OCI-LY7 (cell line): ENCODE data around the gene HOOK2. TPM values are rescaled to one million over a fixed set of nuclear protein-coding genes. Genes with fewer than 3 reads are reported as not detected.

ENCODE experiments used
- BruUV-seq: library from RNA; stranded (reverse); fragments of 400-500 nt; replicated peaks from 2 replicates; lab custom pipeline; 2021; lab: Mats Ljungman, UMichigan
- CTCF ChIA-PET: fragments of 300-600 bp; sonication (Branson Sonifier 250); formaldehyde crosslinking; loops from one replicate; lab custom pipeline; 2022; ENCODE audit warnings: antibody characterized with exemption; ENCODE audit not compliant: unreplicated experiment; lab: Charles Lee
- POLR2A ChIA-PET: fragments of 300-600 bp; sonication (Branson Sonifier 250); formaldehyde crosslinking; loops from one replicate; lab custom pipeline; 2022; ENCODE audit warnings: antibody characterized with exemption; lab: Charles Lee
- DNase-seq: peaks from one replicate; pipeline ENCODE4 v3.0.0-alpha.2; 2015; ENCODE audit warnings: low spot score
- H2AFZ ChIP-seq: fragments of 200-600 bp; sonication (generic), shearing (Covaris generic); 2 replicates; pipeline ENCODE4 v1.6.1; 2014; ENCODE audit warnings: mild to moderate bottlenecking, antibody characterized with exemption, low read length, moderate library complexity
- H3K27ac ChIP-seq: fragments of 200-600 bp; sonication (generic); 2 replicates; pipeline ENCODE4 v1.5.1; 2014; ENCODE audit warnings: mixed run types, low read depth, mild to moderate bottlenecking, moderate library complexity, low read length, inconsistent platforms; ENCODE audit not compliant: poor library complexity, severe bottlenecking
- H3K36me3 ChIP-seq: fragments of 200-600 bp; sonication (generic); 2 replicates; pipeline ENCODE4 v1.6.1; 2014; ENCODE audit warnings: mild to moderate bottlenecking, antibody characterized with exemption, low read length, moderate library complexity, mixed read lengths; ENCODE audit not compliant: insufficient read depth
- H3K4me1 ChIP-seq: fragments of 200-600 bp; sonication (generic); 2 replicates; pipeline ENCODE4 v1.5.1; 2014; ENCODE audit warnings: mild to moderate bottlenecking, low read length; ENCODE audit not compliant: insufficient read depth, poor library complexity, severe bottlenecking
- H3K4me2 ChIP-seq: fragments of 200-600 bp; sonication (generic); 2 replicates; pipeline ENCODE4 v1.6.1; 2014; ENCODE audit warnings: mild to moderate bottlenecking, low read length
- H3K4me3 ChIP-seq: fragments of 200-600 bp; sonication (generic); 2 replicates; pipeline ENCODE4 v1.5.1; 2014; ENCODE audit warnings: mild to moderate bottlenecking, low read depth, low read length; ENCODE audit not compliant: poor library complexity, severe bottlenecking
- H3K79me2 ChIP-seq: fragments of 200-600 bp; sonication (generic); 2 replicates; pipeline ENCODE4 v1.6.1; 2016; ENCODE audit warnings: low read depth, mild to moderate bottlenecking, low read length, moderate library complexity, mixed read lengths; ENCODE audit not compliant: insufficient read depth
- H3K9me2 ChIP-seq: fragments of 200-600 bp; sonication (generic); 2 replicates; pipeline ENCODE4 v1.6.1; 2016; ENCODE audit warnings: mild to moderate bottlenecking, low read length, mixed read lengths; ENCODE audit not compliant: insufficient read depth
- H3K9me3 ChIP-seq: fragments of 200-600 bp; sonication (generic); 2 replicates; pipeline ENCODE4 v1.6.1; 2014; ENCODE audit warnings: mild to moderate bottlenecking, mixed run types, low read length, mixed read lengths
- H4K20me1 ChIP-seq: fragments of 200-600 bp; sonication (generic); 2 replicates; pipeline ENCODE4 v1.6.1; 2014; ENCODE audit warnings: mild to moderate bottlenecking, antibody characterized with exemption, low read length, moderate library complexity, mixed read lengths; ENCODE audit not compliant: insufficient read depth
- CTCF ChIP-seq: fragments of 200-600 bp; sonication (generic); conservative IDR thresholded peaks from 2 replicates; pipeline ENCODE4 v1.5.1; 2014; ENCODE audit warnings: mild to moderate bottlenecking, antibody characterized with exemption, low read length, moderate library complexity, mixed read lengths
- EZH2phosphoT487 ChIP-seq: fragments of 200-600 bp; sonication (generic); IDR thresholded peaks from 2 replicates; pipeline ENCODE4 v1.6.1; 2018; ENCODE audit warnings: low read depth, borderline replicate concordance, mild to moderate bottlenecking, mixed run types, antibody characterized with exemption, low read length, moderate library complexity, mixed read lengths
- intact Hi-C: fragments of 100-400 bp; cut with micrococcal nuclease; formaldehyde crosslinking; loops from one replicate; pipeline ENCODE4 v1.10.0; 2022; ENCODE audit not compliant: unreplicated experiment
- total RNA-seq, 2 experiments: library from RNA; depleted of rRNA in 1 of 2; stranded (reverse); fragments of >200 nt in 1 of 2; shearing (Covaris generic) in 1 of 2; gene quantifications; 2 replicates each; pipeline ENCODE4 v1.2.3, GENCODE V29; 2014 to 2022

HOOK2 gene
- total RNA-seq, 2 experiments from 2014 or later = 9.1 to 28.8 TPM

- intact Hi-C loops = no loop called here
- Histone ChIP-seq H3K36me3 (no peaks in the 10 kb centered on the region), H3K4me2 (no peak overlapping the region), H3K9me3 (no peaks in the 10 kb centered on the region), H3K79me2 (no peaks in the 10 kb centered on the region), H3K27ac (no peak overlapping the region), H4K20me1 (no peaks in the 10 kb centered on the region), H3K4me1 (peaks cover 9% of the 10 kb centered on the region), H3K4me3 (no peak overlapping the region), H2AFZ (no peak overlapping the region), H3K9me2 (no peaks in the 10 kb centered on the region)
- BruUV-seq = no TSS peak
- DNase-seq = no peak
- POLR2A ChIA-PET = no interaction called here
- no peak for TF ChIP-seq CTCF
- TF ChIP-seq EZH2phosphoT487 = no peak
- CTCF ChIA-PET = no interaction called here
Measured at GRCh38 chr19:12770922-12771321, 4.4 kb downstream of the HOOK2 start.

- DNase-seq = no peak
- Histone ChIP-seq H3K9me3 (no peaks in the 10 kb centered on the region), H3K79me2 (no peaks in the 10 kb centered on the region), H3K9me2 (no peaks in the 10 kb centered on the region), H3K27ac (no peak overlapping the region), H2AFZ (no peak overlapping the region), H3K4me1 (peaks cover 5% of the 10 kb centered on the region), H3K36me3 (no peaks in the 10 kb centered on the region), H4K20me1 (no peaks in the 10 kb centered on the region), H3K4me3 (no peak overlapping the region), H3K4me2 (no peak overlapping the region)
- ChIA-PET CTCF (no interaction called here), POLR2A (no interaction called here)
- no peak for TF ChIP-seq CTCF
- no peak for TF ChIP-seq EZH2phosphoT487
- no TSS peak for BruUV-seq
- intact Hi-C loops = no loop called here
Measured at GRCh38 chr19:12769689-12770088, 5.7 kb downstream of the HOOK2 start.

GRCh38 chr19:12767666-12768065, 7.7 kb downstream of the HOOK2 start:
- H2AFZ ChIP-seq = no peak overlapping the region
- ChIA-PET CTCF (interaction anchor here (0.9 kb wide), 1 partner anchor 29 kb away, joined by 4 read pairs; no protein-coding TSS in a partner anchor), POLR2A (no interaction called here)
- no peaks in the 10 kb centered on the region for H3K36me3 ChIP-seq
- TF ChIP-seq EZH2phosphoT487 (no peak), CTCF (no peak)
- H4K20me1 ChIP-seq = no peaks in the 10 kb centered on the region
- H3K4me1 ChIP-seq = no peaks in the 10 kb centered on the region
- DNase-seq = no peak
- no peak overlapping the region for H3K4me2 ChIP-seq
- no TSS peak for BruUV-seq
- H3K4me3 ChIP-seq = no peak overlapping the region
- H3K27ac ChIP-seq = no peak overlapping the region
- intact Hi-C loops = loop anchor here (2.0 kb wide), 1 partner anchor 79 kb away; no protein-coding TSS in a partner anchor
- no peaks in the 10 kb centered on the region for H3K9me3 ChIP-seq
- H3K9me2 ChIP-seq = no peaks in the 10 kb centered on the region
- H3K79me2 ChIP-seq = no peaks in the 10 kb centered on the region
